Endothelial cell (in vitro differentiated cells): ENCODE measurements around the gene RUBCNL. TPM values are rescaled to one million over a fixed set of nuclear protein-coding genes. Genes with fewer than 3 reads are reported as not detected.

Experiments
- DNase-seq: peaks from one replicate; pipeline ENCODE4 v3.0.0; 2021; ENCODE audit warnings: low spot score
- H3K27ac Mint-ChIP-seq: one replicate; pipeline ENCODE4 v1.8.0; 2021; ENCODE audit warnings: mixed read lengths, inconsistent platforms; ENCODE audit not compliant: unreplicated experiment
- H3K27me3 Mint-ChIP-seq: one replicate; pipeline ENCODE4 v1.8.0; 2021; ENCODE audit warnings: mild to moderate bottlenecking, moderate library complexity, mixed read lengths, inconsistent platforms; ENCODE audit not compliant: unreplicated experiment
- H3K36me3 Mint-ChIP-seq: one replicate; pipeline ENCODE4 v1.8.0; 2021; ENCODE audit warnings: mild to moderate bottlenecking, low read depth, mixed read lengths, inconsistent platforms; ENCODE audit not compliant: unreplicated experiment
- H3K4me1 Mint-ChIP-seq: one replicate; pipeline ENCODE4 v1.8.0; 2021; ENCODE audit warnings: mild to moderate bottlenecking, mixed read lengths, inconsistent platforms; ENCODE audit not compliant: unreplicated experiment
- H3K4me3 Mint-ChIP-seq: one replicate; pipeline ENCODE4 v1.8.0; 2021; ENCODE audit warnings: mild to moderate bottlenecking, mixed read lengths, inconsistent platforms; ENCODE audit not compliant: unreplicated experiment
- H3K9me3 Mint-ChIP-seq: one replicate; pipeline ENCODE4 v1.8.0; 2021; ENCODE audit warnings: mixed read lengths, inconsistent platforms; ENCODE audit not compliant: unreplicated experiment
- CTCF ChIP-seq: fragments of 200-600 bp; sonication (generic); IDR thresholded peaks from one replicate; pipeline ENCODE4 v1.5.0; 2021; ENCODE audit warnings: antibody characterized with exemption; ENCODE audit not compliant: unreplicated experiment
- total RNA-seq: library from RNA; stranded (reverse); fragmentation: NEBNext Ultra II Directional; extraction: Animal tissue kit (Norgen Biotek cat#: 25700); gene quantifications from one replicate; pipeline ENCODE4 v1.2.1, GENCODE V29; 2021; ENCODE audit not compliant: unreplicated experiment

RUBCNL gene
- total RNA-seq, 1 donor from 2014 or later = 0.31 TPM

GRCh38 chr13:46348961-46349360, 38.1 kb downstream of the RUBCNL start:
- no peaks in the 10 kb centered on the region for H3K4me1 Mint-ChIP-seq
- TF ChIP-seq CTCF = no peak
- H3K9me3 Mint-ChIP-seq = no peaks in the 10 kb centered on the region
- H3K4me3 Mint-ChIP-seq = no peak overlapping the region
- no peak overlapping the region for H3K27ac Mint-ChIP-seq
- H3K36me3 Mint-ChIP-seq = no peaks in the 10 kb centered on the region
- no peak for DNase-seq
- no peaks in the 10 kb centered on the region for H3K27me3 Mint-ChIP-seq

- no peaks in the 10 kb centered on the region for H3K4me1 Mint-ChIP-seq
- no peaks in the 10 kb centered on the region for H3K27me3 Mint-ChIP-seq
- H3K4me3 Mint-ChIP-seq = no peak overlapping the region
- no peaks in the 10 kb centered on the region for H3K36me3 Mint-ChIP-seq
- H3K27ac Mint-ChIP-seq = no peak overlapping the region
- no peak for DNase-seq
- TF ChIP-seq CTCF = no peak
- no peaks in the 10 kb centered on the region for H3K9me3 Mint-ChIP-seq
Observed at GRCh38 chr13:46347277-46347676, 39.8 kb downstream of the RUBCNL start.

- no peak for TF ChIP-seq CTCF
- no peak overlapping the region for H3K27ac Mint-ChIP-seq
Observed at GRCh38 chr13:46345866-46346265, 41.2 kb downstream of the RUBCNL start.

GRCh38 chr13:46345398-46345797, 41.7 kb downstream of the RUBCNL start:
- Mint-ChIP-seq H3K36me3 (no peaks in the 10 kb centered on the region), H3K4me1 (no peaks in the 10 kb centered on the region), H3K27ac (no peak overlapping the region), H3K9me3 (no peaks in the 10 kb centered on the region), H3K27me3 (peaks cover 2% of the 10 kb centered on the region), H3K4me3 (no peak overlapping the region)
- no peak for DNase-seq
- TF ChIP-seq CTCF = no peak

More at GRCh38 chr13:46345866-46346265, 41.2 kb downstream of the RUBCNL start:
- DNase-seq = no peak
- Mint-ChIP-seq H3K36me3 (no peaks in the 10 kb centered on the region), H3K4me1 (no peaks in the 10 kb centered on the region), H3K9me3 (no peaks in the 10 kb centered on the region), H3K27me3 (peaks cover 2% of the 10 kb centered on the region), H3K4me3 (no peak overlapping the region)

- Mint-ChIP-seq H3K9me3 (no peaks in the 10 kb centered on the region), H3K36me3 (no peaks in the 10 kb centered on the region), H3K4me3 (no peak overlapping the region), H3K4me1 (no peaks in the 10 kb centered on the region), H3K27me3 (peaks cover 2% of the 10 kb centered on the region), H3K27ac (no peak overlapping the region)
- DNase-seq = no peak
- TF ChIP-seq CTCF = no peak
Observed at GRCh38 chr13:46343279-46343994, 43.6 kb downstream of the RUBCNL start.
